GM12891 (cell line): ENCODE measurements around the gene UNCX.

ENCODE experiments used
- PAX5 ChIP-seq: IDR thresholded peaks from 2 replicates; pipeline ENCODE4 v1.6.1; 2011; ENCODE audit warnings: low read length, moderate library complexity, mild to moderate bottlenecking; ENCODE audit not compliant: insufficient read depth, severe bottlenecking
- POLR2A ChIP-seq: IDR thresholded peaks from 2 replicates; pipeline ENCODE4 v1.6.1; 2011; ENCODE audit warnings: low read depth, low read length, control low read depth
- POLR2AphosphoS5 ChIP-seq: IDR thresholded peaks from 2 replicates; pipeline ENCODE4 v1.6.1; 2011; ENCODE audit warnings: low read depth, low read length, control low read depth
- SPI1 ChIP-seq: IDR thresholded peaks from 2 replicates; pipeline ENCODE4 v1.6.1; 2011; ENCODE audit warnings: low read depth, low read length, control low read depth
- TAF1 ChIP-seq: IDR thresholded peaks from 2 replicates; pipeline ENCODE4 v1.6.1; 2011; ENCODE audit warnings: low read depth, low read length, control low read depth

DNA sequence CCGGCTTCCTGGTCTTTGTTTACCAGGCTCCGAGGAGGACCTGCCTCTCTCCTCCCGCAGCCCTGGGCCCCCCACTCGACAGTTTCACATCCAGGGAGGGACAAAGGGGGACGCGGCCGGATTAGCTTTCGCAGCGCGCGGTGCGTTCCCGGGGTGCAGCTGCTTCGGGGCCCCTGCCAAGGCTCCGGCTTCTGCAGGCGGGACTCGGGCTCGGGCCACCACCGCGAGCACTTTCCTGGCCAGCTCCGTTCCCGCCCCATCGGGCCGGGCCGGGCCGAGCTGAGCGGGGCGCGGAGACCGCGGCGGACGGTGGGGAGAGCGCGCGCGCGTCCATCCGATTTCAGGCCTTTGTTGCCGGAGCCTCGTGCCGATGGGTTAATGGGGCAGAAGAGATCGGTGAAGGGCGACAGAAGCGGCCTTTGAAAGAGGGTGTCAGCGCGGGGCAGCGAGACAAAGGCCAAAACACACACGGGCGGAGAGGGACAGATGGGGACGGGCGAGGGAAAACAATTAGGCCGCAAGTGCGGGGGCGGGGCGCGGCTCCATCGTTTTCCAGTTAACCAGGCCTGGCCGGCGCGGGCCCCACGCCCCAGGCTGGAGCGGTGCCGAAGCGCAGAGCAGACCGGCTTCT, 8.5 kb upstream of the UNCX start:
- TF ChIP-seq POLR2AphosphoS5 = no peak
- no peak for TF ChIP-seq TAF1
- no peak for TF ChIP-seq POLR2A
- TF ChIP-seq SPI1 = no peak
- TF ChIP-seq PAX5 = no peak
